Memory B cell (primary cell): Measurements from ENCODE around the gene TMCO6.

ENCODE experiments used
- ATAC-seq: fragments of 150-1000 bp; cut with Tn5 transposase; 2 replicates; pipeline ENCODE4 v1.10.0; 2021; ENCODE audit warnings: low read depth, mild to moderate bottlenecking, moderate library complexity
- DNase-seq, 2 donors: peaks; one replicate each; pipeline ENCODE4 v3.0.0; 2022; ENCODE audit warnings: low spot score in 2 of 2
- H3K27ac Mint-ChIP-seq: one replicate; pipeline ENCODE4 v1.8.0; 2022; ENCODE audit warnings: mild to moderate bottlenecking, moderate library complexity, mixed read lengths
- H3K27me3 Mint-ChIP-seq: one replicate; pipeline ENCODE4 v1.8.0; 2022; ENCODE audit warnings: mixed read lengths
- H3K36me3 Mint-ChIP-seq: one replicate; pipeline ENCODE4 v1.8.0; 2022; ENCODE audit warnings: mild to moderate bottlenecking, mixed read lengths
- H3K4me1 Mint-ChIP-seq: one replicate; pipeline ENCODE4 v1.8.0; 2022; ENCODE audit warnings: mixed read lengths
- H3K4me3 Mint-ChIP-seq: one replicate; pipeline ENCODE4 v1.8.0; 2022; ENCODE audit warnings: mild to moderate bottlenecking, moderate library complexity, mixed read lengths
- H3K9me3 Mint-ChIP-seq: one replicate; pipeline ENCODE4 v1.8.0; 2022; ENCODE audit warnings: mixed read lengths

TMCO6 gene

GRCh38 chr5:140672455-140673186 lies 33.4 kb downstream of the TMCO6 start:
- no peak overlapping the region for H3K4me3 Mint-ChIP-seq
- peaks cover 31% of the 10 kb centered on the region for H3K36me3 Mint-ChIP-seq
- no peaks in the 10 kb centered on the region for H3K9me3 Mint-ChIP-seq
- DNase-seq = no peak
- H3K27me3 Mint-ChIP-seq = no peaks in the 10 kb centered on the region
- H3K4me1 Mint-ChIP-seq = peaks cover 4% of the 10 kb centered on the region
- H3K27ac Mint-ChIP-seq = no peak overlapping the region
- no peak for ATAC-seq

- H3K4me3 Mint-ChIP-seq = no peak within 1 kb of the TSS
- ATAC-seq = no peak
- H3K9me3 Mint-ChIP-seq = no peaks in the 10 kb centered on the region
- H3K36me3 Mint-ChIP-seq = peaks cover 28% of the 10 kb centered on the region
- no peak for DNase-seq
- no peaks in the 10 kb centered on the region for H3K27me3 Mint-ChIP-seq
- no peak within 1 kb of the TSS for H3K27ac Mint-ChIP-seq
- no peaks in the 10 kb centered on the region for H3K4me1 Mint-ChIP-seq
Measured at GRCh38 chr5:140673187-140673976, 34.1 kb downstream of the TMCO6 start, which contains the start of gene DND1. TSS of gene DND1 (minus strand) at chr5:140673576. CDS start at chr5:140673542, 34 bp downstream.

- no peaks in the 10 kb centered on the region for H3K9me3 Mint-ChIP-seq
- peaks cover 22% of the 10 kb centered on the region for H3K36me3 Mint-ChIP-seq
- H3K4me3 Mint-ChIP-seq = no peak overlapping the region
- no peaks in the 10 kb centered on the region for H3K27me3 Mint-ChIP-seq
- H3K4me1 Mint-ChIP-seq = no peaks in the 10 kb centered on the region
- no peak for DNase-seq
- no peak for ATAC-seq
- H3K27ac Mint-ChIP-seq = no peak overlapping the region
Measured at GRCh38 chr5:140674211-140674610, 35.0 kb downstream of the TMCO6 start.

- no peak overlapping the region for H3K27ac Mint-ChIP-seq
- peaks cover 23% of the 10 kb centered on the region for H3K36me3 Mint-ChIP-seq
- H3K4me1 Mint-ChIP-seq = no peaks in the 10 kb centered on the region
- H3K4me3 Mint-ChIP-seq = no peak overlapping the region
- no peaks in the 10 kb centered on the region for H3K27me3 Mint-ChIP-seq
- DNase-seq (no peak), ATAC-seq (no peak)
- no peaks in the 10 kb centered on the region for H3K9me3 Mint-ChIP-seq
Measured at GRCh38 chr5:140674629-140675028, 35.4 kb downstream of the TMCO6 start.

GRCh38 chr5:140677947-140678346 lies 38.7 kb downstream of the TMCO6 start:
- H3K36me3 Mint-ChIP-seq = peaks cover 24% of the 10 kb centered on the region
- ATAC-seq = no peak
- no peaks in the 10 kb centered on the region for H3K9me3 Mint-ChIP-seq

GRCh38 chr5:140678993-140679392 lies 39.7 kb downstream of the TMCO6 start:
- no peaks in the 10 kb centered on the region for H3K4me1 Mint-ChIP-seq
- peaks cover 23% of the 10 kb centered on the region for H3K36me3 Mint-ChIP-seq
- H3K9me3 Mint-ChIP-seq = no peaks in the 10 kb centered on the region
- ATAC-seq (no peak), DNase-seq (no peak)
- no peak overlapping the region for H3K4me3 Mint-ChIP-seq
- H3K27ac Mint-ChIP-seq = no peak overlapping the region
- no peaks in the 10 kb centered on the region for H3K27me3 Mint-ChIP-seq

More at GRCh38 chr5:140677947-140678346, 38.7 kb downstream of the TMCO6 start:
- Mint-ChIP-seq H3K4me3 (no peak overlapping the region), H3K27me3 (no peaks in the 10 kb centered on the region), H3K27ac (no peak overlapping the region), H3K4me1 (no peaks in the 10 kb centered on the region)
- DNase-seq = no peak

- no peak for DNase-seq
- Mint-ChIP-seq H3K27me3 (no peaks in the 10 kb centered on the region), H3K4me3 (peak overlapping the region; percentile 99), H3K4me1 (peaks cover 17% of the 10 kb centered on the region), H3K27ac (peak overlapping the region; percentile 94), H3K36me3 (peaks cover 6% of the 10 kb centered on the region), H3K9me3 (no peaks in the 10 kb centered on the region)
- no peak for ATAC-seq
Measured at GRCh38 chr5:140690376-140690932, 51.2 kb downstream of the TMCO6 start.

GRCh38 chr5:140690941-140691924 lies 52.0 kb downstream of the TMCO6 start, which contains the start of the genes HARS1 and HARS2:
TSS of gene HARS1 (minus strand) at chr5:140691370. CDS start at chr5:140691304, 66 bp downstream.
TSS of gene HARS2 (plus strand) at chr5:140691455. CDS start at chr5:140691649, 194 bp downstream.
- peak within 1 kb of the TSS; percentile 94 for H3K27ac Mint-ChIP-seq
- peak; percentile 98 for ATAC-seq
- H3K4me1 Mint-ChIP-seq = peaks cover 18% of the 10 kb centered on the region
- peaks cover 13% of the 10 kb centered on the region for H3K36me3 Mint-ChIP-seq
- peak within 1 kb of the TSS; percentile 99 for H3K4me3 Mint-ChIP-seq
- H3K9me3 Mint-ChIP-seq = no peaks in the 10 kb centered on the region
- no peaks in the 10 kb centered on the region for H3K27me3 Mint-ChIP-seq
- peak; percentile 68 to 74 for DNase-seq

- Mint-ChIP-seq H3K27ac (no peak overlapping the region), H3K36me3 (peaks cover 35% of the 10 kb centered on the region), H3K4me1 (peaks cover 20% of the 10 kb centered on the region), H3K27me3 (no peaks in the 10 kb centered on the region), H3K4me3 (no peak overlapping the region), H3K9me3 (no peaks in the 10 kb centered on the region)
- no peak for DNase-seq
- no peak for ATAC-seq
Measured at GRCh38 chr5:140694276-140694675, 55.0 kb downstream of the TMCO6 start.
